Measurements from ENCODE around the gene TRMT10C. TPM values are rescaled to one million over a fixed set of nuclear protein-coding genes. Genes with fewer than 3 reads are reported as not detected.
"Not testable (repeated sequence)": the region's sequence is repeated elsewhere in the genome, so short reads cannot be mapped to it uniquely, and the experiment has no call there.

Gene TRMT10C
- total and polyA plus RNA-seq, 2 donors (not counting 1 experiment from before 2014, with no cell fraction given), result 20.6 to 23.8 TPM

DNA sequence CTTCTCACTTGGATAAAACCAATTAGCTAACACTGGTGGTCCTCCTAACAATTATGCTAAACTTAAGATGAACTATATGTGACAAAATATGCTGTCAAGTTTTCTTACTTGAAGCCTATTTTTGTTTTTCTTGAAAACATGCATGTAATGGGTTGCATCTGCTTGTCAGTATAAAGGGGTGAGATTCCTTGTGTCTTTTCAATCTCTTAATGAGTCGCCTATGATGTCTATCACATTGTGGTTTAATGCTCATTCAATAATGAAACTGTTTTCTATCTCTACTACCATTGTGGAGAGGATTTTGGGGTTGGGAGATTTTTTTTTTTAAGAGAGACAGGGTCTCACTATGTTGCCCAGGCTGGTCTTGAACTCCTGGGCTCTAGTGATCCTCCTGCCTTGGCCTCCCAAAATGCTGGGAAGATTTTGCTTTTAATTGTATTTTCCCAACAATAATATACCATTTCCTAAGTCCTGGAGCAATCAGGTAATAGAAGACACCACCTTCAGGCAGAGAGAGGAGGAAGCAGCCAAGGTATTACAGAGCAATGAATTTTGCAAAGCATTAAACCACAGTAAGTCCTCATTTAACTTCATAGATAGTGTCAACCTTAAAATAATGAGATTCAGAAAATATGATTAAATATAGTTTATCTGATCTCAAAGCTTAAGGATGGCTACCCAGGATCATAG, 17.4 kb upstream of the TRMT10C start:
- Histone ChIP-seq H2AFZ (ENCODE audit: low read length) (no peak overlapping the region), H3K4me2 (ENCODE audit: extremely low read depth, insufficient read depth, low read length) (no peak overlapping the region), H3K4me3 (replicated peaks in 1 of 4; ENCODE audit: control extremely low read depth in 1 of 4, insufficient read depth in 1 of 4, low read depth in 3 of 4, low read length in 4 of 4) (no peak overlapping the region), H3K27ac (ENCODE audit: insufficient read depth, low read length) (no peak overlapping the region), H3K9me3 (ENCODE audit: control insufficient read depth, insufficient read depth, low read depth, low read length) (no peaks in the 10 kb centered on the region), H3K4me1 (ENCODE audit: control insufficient read depth, extremely low read depth, insufficient read depth, low read length) (no peaks in the 10 kb centered on the region), H3K79me2 (ENCODE audit: control insufficient read depth, insufficient read depth, low read length) (no peaks in the 10 kb centered on the region), H3K27me3 (ENCODE audit: control insufficient read depth, insufficient read depth, low read length) (no peaks in the 10 kb centered on the region), H3K9ac (ENCODE audit: insufficient read depth, low read length) (no peak overlapping the region), H4K20me1 (ENCODE audit: control insufficient read depth, extremely low read depth, insufficient read depth, low read length) (no peaks in the 10 kb centered on the region), H3K36me3 (ENCODE audit: control insufficient read depth, insufficient read depth, low read length) (no peaks in the 10 kb centered on the region)
- DNase-seq (ENCODE audit: low read depth in 2 of 2), result no peak
- TF ChIP-seq, protein P1, sequence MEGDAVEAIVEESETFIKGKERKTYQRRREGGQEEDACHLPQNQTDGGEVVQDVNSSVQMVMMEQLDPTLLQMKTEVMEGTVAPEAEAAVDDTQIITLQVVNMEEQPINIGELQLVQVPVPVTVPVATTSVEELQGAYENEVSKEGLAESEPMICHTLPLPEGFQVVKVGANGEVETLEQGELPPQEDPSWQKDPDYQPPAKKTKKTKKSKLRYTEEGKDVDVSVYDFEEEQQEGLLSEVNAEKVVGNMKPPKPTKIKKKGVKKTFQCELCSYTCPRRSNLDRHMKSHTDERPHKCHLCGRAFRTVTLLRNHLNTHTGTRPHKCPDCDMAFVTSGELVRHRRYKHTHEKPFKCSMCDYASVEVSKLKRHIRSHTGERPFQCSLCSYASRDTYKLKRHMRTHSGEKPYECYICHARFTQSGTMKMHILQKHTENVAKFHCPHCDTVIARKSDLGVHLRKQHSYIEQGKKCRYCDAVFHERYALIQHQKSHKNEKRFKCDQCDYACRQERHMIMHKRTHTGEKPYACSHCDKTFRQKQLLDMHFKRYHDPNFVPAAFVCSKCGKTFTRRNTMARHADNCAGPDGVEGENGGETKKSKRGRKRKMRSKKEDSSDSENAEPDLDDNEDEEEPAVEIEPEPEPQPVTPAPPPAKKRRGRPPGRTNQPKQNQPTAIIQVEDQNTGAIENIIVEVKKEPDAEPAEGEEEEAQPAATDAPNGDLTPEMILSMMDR (conservative IDR thresholded peaks at IDR 0.05 in 1 of 2, IDR thresholded peaks at IDR 0.05 in 1 of 2; ENCODE audit: low read depth in 1 of 2, low read length in 2 of 2), result peak in 1 of 2 donors; percentile 4
- no peak for TF ChIP-seq EZH2 (IDR thresholded peaks at IDR 0.05; ENCODE audit: low read length, missing control alignments)

DNA sequence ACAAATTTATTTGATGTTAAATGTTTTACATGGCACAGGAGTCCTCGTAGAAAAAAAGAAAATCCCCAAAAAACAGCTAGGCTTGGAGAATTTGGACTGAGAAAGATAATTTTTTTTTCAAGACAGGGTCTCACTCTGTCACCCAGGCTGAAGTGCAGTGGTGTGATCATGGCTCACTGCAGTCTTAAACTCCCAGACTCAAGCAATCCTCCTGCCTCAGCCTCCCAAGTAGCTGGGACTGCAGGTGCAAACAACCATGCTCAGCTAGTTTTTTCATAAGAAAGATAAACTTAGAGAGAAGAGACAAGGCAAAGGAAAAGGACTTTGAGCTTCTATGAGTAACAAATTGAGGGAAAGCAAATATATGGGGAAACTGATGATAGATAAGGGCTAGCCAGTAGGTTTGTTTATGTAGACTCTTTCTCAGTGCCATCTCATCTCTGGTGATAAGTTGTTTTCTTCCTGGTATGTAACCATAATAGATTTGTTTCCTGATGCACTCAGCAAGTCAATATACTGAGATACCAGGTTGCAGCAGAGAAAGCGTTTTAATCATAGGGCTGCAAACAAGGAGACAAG, 13.1 kb upstream of the TRMT10C start:
- Histone ChIP-seq H3K4me1 (ENCODE audit: control insufficient read depth, extremely low read depth, insufficient read depth, low read length) (no peaks in the 10 kb centered on the region), H4K20me1 (ENCODE audit: control insufficient read depth, extremely low read depth, insufficient read depth, low read length) (no peaks in the 10 kb centered on the region), H3K79me2 (ENCODE audit: control insufficient read depth, insufficient read depth, low read length) (no peaks in the 10 kb centered on the region), H3K4me3 (replicated peaks in 1 of 4; ENCODE audit: control extremely low read depth in 1 of 4, insufficient read depth in 1 of 4, low read depth in 3 of 4, low read length in 4 of 4) (no peak overlapping the region), H3K9me3 (ENCODE audit: control insufficient read depth, insufficient read depth, low read depth, low read length) (no peaks in the 10 kb centered on the region), H2AFZ (ENCODE audit: low read length) (no peak overlapping the region), H3K36me3 (ENCODE audit: control insufficient read depth, insufficient read depth, low read length) (no peaks in the 10 kb centered on the region), H3K4me2 (ENCODE audit: extremely low read depth, insufficient read depth, low read length) (no peak overlapping the region), H3K9ac (ENCODE audit: insufficient read depth, low read length) (no peak overlapping the region), H3K27ac (ENCODE audit: insufficient read depth, low read length) (no peak overlapping the region), H3K27me3 (ENCODE audit: control insufficient read depth, insufficient read depth, low read length) (no peaks in the 10 kb centered on the region)
- DNase-seq (ENCODE audit: low read depth in 2 of 2), result no peak
- TF ChIP-seq, protein P1 (conservative IDR thresholded peaks at IDR 0.05 in 1 of 2, IDR thresholded peaks at IDR 0.05 in 1 of 2; ENCODE audit: low read depth in 1 of 2, low read length in 2 of 2), result no peak
- TF ChIP-seq EZH2 (IDR thresholded peaks at IDR 0.05; ENCODE audit: low read length, missing control alignments), result no peak

DNA sequence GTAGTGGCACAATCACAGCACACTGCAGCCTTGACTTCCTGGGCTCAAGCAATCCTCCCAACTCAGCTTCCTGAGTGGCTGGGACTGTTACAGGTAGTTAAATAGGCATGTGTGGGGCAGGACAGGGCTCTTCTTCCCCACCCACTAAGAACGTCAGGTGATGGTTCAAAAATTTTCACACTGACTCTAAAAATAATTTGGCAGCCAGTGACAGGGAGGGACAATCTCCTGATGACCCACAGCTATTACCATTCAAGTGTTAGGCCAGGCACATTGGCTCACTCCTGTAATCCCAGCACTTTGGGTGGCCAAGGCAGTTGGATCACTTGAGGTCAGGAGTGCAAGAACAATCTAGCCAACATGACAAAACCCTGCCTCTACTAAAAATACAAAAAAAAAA, 12.2 kb upstream of the TRMT10C start:
- no peaks in the 10 kb centered on the region for H3K79me2 ChIP-seq (ENCODE audit: control insufficient read depth, insufficient read depth, low read length)
- H3K36me3 ChIP-seq (ENCODE audit: control insufficient read depth, insufficient read depth, low read length), result no peaks in the 10 kb centered on the region
- H4K20me1 ChIP-seq (ENCODE audit: control insufficient read depth, extremely low read depth, insufficient read depth, low read length), result no peaks in the 10 kb centered on the region
- no peaks in the 10 kb centered on the region for H3K9me3 ChIP-seq (ENCODE audit: control insufficient read depth, insufficient read depth, low read depth, low read length)
- no peaks in the 10 kb centered on the region for H3K27me3 ChIP-seq (ENCODE audit: control insufficient read depth, insufficient read depth, low read length)
- H3K9ac ChIP-seq (ENCODE audit: insufficient read depth, low read length), result no peak overlapping the region
- no peak overlapping the region for H3K4me2 ChIP-seq (ENCODE audit: extremely low read depth, insufficient read depth, low read length)
- no peaks in the 10 kb centered on the region for H3K4me1 ChIP-seq (ENCODE audit: control insufficient read depth, extremely low read depth, insufficient read depth, low read length)
- H3K4me3 ChIP-seq (replicated peaks in 1 of 4; ENCODE audit: control extremely low read depth in 1 of 4, insufficient read depth in 1 of 4, low read depth in 3 of 4, low read length in 4 of 4), result no peak overlapping the region
- TF ChIP-seq, protein P1 (conservative IDR thresholded peaks at IDR 0.05 in 1 of 2, IDR thresholded peaks at IDR 0.05 in 1 of 2; ENCODE audit: low read depth in 1 of 2, low read length in 2 of 2), result no peak
- TF ChIP-seq EZH2 (IDR thresholded peaks at IDR 0.05; ENCODE audit: low read length, missing control alignments), result no peak
- H3K27ac ChIP-seq (ENCODE audit: insufficient read depth, low read length), result no peak overlapping the region
- no peak overlapping the region for H2AFZ ChIP-seq (ENCODE audit: low read length)
- no peak for DNase-seq (ENCODE audit: low read depth in 2 of 2)

DNA sequence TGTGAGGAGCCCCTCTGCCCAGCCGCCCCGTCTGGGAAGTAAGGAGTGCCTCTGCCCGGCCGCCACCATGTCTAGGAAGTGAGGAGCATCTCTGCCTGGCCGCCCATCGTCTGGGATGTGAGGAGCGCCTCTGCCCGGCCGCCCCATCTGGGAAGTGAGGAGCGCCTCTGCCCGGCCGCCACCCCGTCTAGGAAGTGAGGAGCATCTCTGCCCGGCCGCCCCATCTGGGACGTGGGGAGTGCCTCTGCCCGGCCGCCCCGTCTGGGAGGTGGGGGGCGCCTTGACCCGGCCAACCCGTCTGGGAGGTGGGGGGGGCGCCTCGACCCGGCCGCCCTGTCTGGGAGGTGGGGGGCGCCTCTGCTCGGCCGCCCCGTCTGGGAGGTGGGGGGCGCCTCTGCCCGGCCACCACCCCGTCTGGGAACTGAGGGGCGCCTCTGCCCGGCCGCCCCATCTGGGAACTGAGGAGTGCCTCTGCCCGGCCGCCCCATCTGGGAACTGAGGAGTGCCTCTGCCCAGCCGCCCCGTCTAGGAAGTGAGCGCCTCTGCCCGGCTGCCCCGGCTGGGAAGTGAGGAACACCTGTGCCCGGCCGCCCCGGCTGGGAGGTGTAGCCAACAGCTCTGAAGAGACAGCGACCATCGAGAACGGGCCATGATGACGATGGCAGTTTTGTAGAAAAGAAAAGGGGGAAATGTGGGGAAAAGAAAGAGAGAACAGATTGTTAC, 10.1 kb upstream of the TRMT10C start:
- H3K9me3 ChIP-seq (ENCODE audit: control insufficient read depth, insufficient read depth, low read depth, low read length); H3K27me3 ChIP-seq (ENCODE audit: control insufficient read depth, insufficient read depth, low read length); DNase-seq (ENCODE audit: low read depth in 2 of 2); H2AFZ ChIP-seq (ENCODE audit: low read length); H3K4me1 ChIP-seq (ENCODE audit: control insufficient read depth, extremely low read depth, insufficient read depth, low read length); H3K4me2 ChIP-seq (ENCODE audit: extremely low read depth, insufficient read depth, low read length); H3K9ac ChIP-seq (ENCODE audit: insufficient read depth, low read length); H4K20me1 ChIP-seq (ENCODE audit: control insufficient read depth, extremely low read depth, insufficient read depth, low read length); H3K27ac ChIP-seq (ENCODE audit: insufficient read depth, low read length); H3K36me3 ChIP-seq (ENCODE audit: control insufficient read depth, insufficient read depth, low read length); H3K79me2 ChIP-seq (ENCODE audit: control insufficient read depth, insufficient read depth, low read length); H3K4me3 ChIP-seq (replicated peaks in 1 of 4; ENCODE audit: control extremely low read depth in 1 of 4, insufficient read depth in 1 of 4, low read depth in 3 of 4, low read length in 4 of 4): not testable (repeated sequence)

All from fibroblast of lung (primary cell).